ENCODE results near the gene PAPSS2. TPM values are rescaled to one million over a fixed set of nuclear protein-coding genes. Genes with fewer than 3 reads are reported as not detected.

PAPSS2 gene
- total RNA-seq, 2 donors from 2014 or later: 16.9 to 17.5 TPM

- intact Hi-C loops (cut with DNase I): no loop called here
- TF ChIP-seq CTCF (IDR thresholded peaks at IDR 0.05) (no peak), POLR2A (IDR thresholded peaks at IDR 0.05) (no peak)
- no peak overlapping the region for H3K27ac ChIP-seq
- no peak for ATAC-seq
- peaks cover 11% of the 10 kb centered on the region for H3K4me1 ChIP-seq
- no peak overlapping the region for H3K4me3 ChIP-seq
- DNase-seq: no peak
- no peaks in the 10 kb centered on the region for H3K27me3 ChIP-seq
- 68 to 76% methylated on average over 1 of the region's 1 CpG for WGBS, 2 donors
- no peaks in the 10 kb centered on the region for H3K36me3 ChIP-seq (replicated peaks in 1 of 2; ENCODE audit: insufficient read depth in 1 of 2, low read depth in 2 of 2)
- H3K9me3 ChIP-seq: no peaks in the 10 kb centered on the region
Observed at GRCh38 chr10:87623191-87623590, 36.5 kb upstream of the PAPSS2 start.

GRCh38 chr10:87625661-87626060 is 34.0 kb upstream of the PAPSS2 start:
- Histone ChIP-seq H3K36me3 (replicated peaks in 1 of 2; ENCODE audit: insufficient read depth in 1 of 2, low read depth in 2 of 2) (no peaks in the 10 kb centered on the region), H3K4me1 (no peaks in the 10 kb centered on the region), H3K4me3 (no peak overlapping the region), H3K9me3 (no peaks in the 10 kb centered on the region), H3K27me3 (no peaks in the 10 kb centered on the region), H3K27ac (no peak overlapping the region)
- TF ChIP-seq CTCF (IDR thresholded peaks at IDR 0.05) (no peak), POLR2A (IDR thresholded peaks at IDR 0.05) (no peak)
- DNase-seq (no peak), ATAC-seq (no peak)
- 73 to 85% methylated on average over 1 of the region's 1 CpG for WGBS, 2 donors
- intact Hi-C loops (cut with DNase I): no loop called here

GRCh38 chr10:87626422-87626892 is 33.2 kb upstream of the PAPSS2 start:
- H3K27me3 ChIP-seq: no peaks in the 10 kb centered on the region
- intact Hi-C loops (cut with DNase I): no loop called here
- no peak overlapping the region for H3K4me3 ChIP-seq
- H3K27ac ChIP-seq: no peak overlapping the region
- 100% methylated on average over 1 of the region's 1 CpG for WGBS, 2 donors
- no peak for ATAC-seq
- TF ChIP-seq POLR2A (IDR thresholded peaks at IDR 0.05): no peak
- TF ChIP-seq CTCF (IDR thresholded peaks at IDR 0.05): no peak
- no peaks in the 10 kb centered on the region for H3K4me1 ChIP-seq
- no peaks in the 10 kb centered on the region for H3K9me3 ChIP-seq
- DNase-seq: no peak
- H3K36me3 ChIP-seq (replicated peaks in 1 of 2; ENCODE audit: insufficient read depth in 1 of 2, low read depth in 2 of 2): no peaks in the 10 kb centered on the region

GRCh38 chr10:87630171-87630570 is 29.5 kb upstream of the PAPSS2 start:
- Histone ChIP-seq H3K36me3 (replicated peaks in 1 of 2; ENCODE audit: insufficient read depth in 1 of 2, low read depth in 2 of 2) (no peaks in the 10 kb centered on the region), H3K9me3 (no peaks in the 10 kb centered on the region), H3K4me1 (no peaks in the 10 kb centered on the region), H3K4me3 (no peak overlapping the region), H3K27me3 (no peaks in the 10 kb centered on the region), H3K27ac (no peak overlapping the region)
- TF ChIP-seq CTCF (IDR thresholded peaks at IDR 0.05): no peak
- no peak for TF ChIP-seq POLR2A (IDR thresholded peaks at IDR 0.05)
- DNase-seq (no peak), ATAC-seq (no peak)
- intact Hi-C loops (cut with DNase I): loop anchor here (10.0 kb wide), 1 partner anchor 85 kb away; no protein-coding TSS in a partner anchor
- 93 to 96% methylated on average over 7 of the region's 7 CpGs for whole genome bisulfite sequencing, 2 donors

GRCh38 chr10:87632454-87632853 is 27.2 kb upstream of the PAPSS2 start:
- intact Hi-C loops (cut with DNase I): loop anchor here (10.0 kb wide), 1 partner anchor 88 kb away; no protein-coding TSS in a partner anchor
- DNase-seq (no peak), ATAC-seq (no peak)
- WGBS, 2 donors: 83 to 89% methylated on average over 4 of the region's 4 CpGs
- no peaks in the 10 kb centered on the region for H3K4me1 ChIP-seq
- H3K27me3 ChIP-seq: no peaks in the 10 kb centered on the region
- H3K9me3 ChIP-seq: no peaks in the 10 kb centered on the region
- no peak overlapping the region for H3K27ac ChIP-seq
- no peak overlapping the region for H3K4me3 ChIP-seq
- TF ChIP-seq POLR2A (IDR thresholded peaks at IDR 0.05): no peak
- TF ChIP-seq CTCF (IDR thresholded peaks at IDR 0.05): no peak
- no peaks in the 10 kb centered on the region for H3K36me3 ChIP-seq (replicated peaks in 1 of 2; ENCODE audit: insufficient read depth in 1 of 2, low read depth in 2 of 2)

Data from body of pancreas (tissue), 4 donors.